PC-3 (cell line): Measurements from ENCODE around the gene USP15. TPM values are rescaled to one million over a fixed set of nuclear protein-coding genes. Genes with fewer than 3 reads are reported as not detected.

Source experiments
- ATAC-seq: fragments of 200-7000 bp; cut with Tn5 transposase; 2 replicates; pipeline ENCODE4 v1.9.1; 2020; ENCODE audit warnings: mild to moderate bottlenecking, moderate library complexity
- Bru-seq: library from RNA; stranded (reverse); fragments of 400-500 nt; gene quantifications from one replicate; lab custom pipeline; 2021; lab: Mats Ljungman, UMichigan
- BruChase-seq, 2 experiments: library from RNA; stranded (reverse); fragments of 400-500 nt; gene quantifications; one replicate each; lab custom pipeline; 2021; lab: Mats Ljungman, UMichigan
- BruUV-seq: library from RNA; stranded (reverse); fragments of 400-500 nt; replicated peaks from 2 replicates; lab custom pipeline; 2021; lab: Mats Ljungman, UMichigan
- CTCF ChIA-PET: fragments of 300-600 bp; sonication (Branson Sonifier 250); formaldehyde crosslinking; loops from one replicate; lab custom pipeline; 2022; ENCODE audit warnings: antibody characterized with exemption; lab: Charles Lee
- POLR2A ChIA-PET: fragments of 300-600 bp; sonication (Branson Sonifier 250); formaldehyde crosslinking; loops from one replicate; lab custom pipeline; 2022; ENCODE audit warnings: antibody characterized with exemption; ENCODE audit not compliant: unreplicated experiment; lab: Charles Lee
- DNase-seq: peaks from one replicate; pipeline ENCODE4 v3.0.0-alpha.2; 2015
- H2AFZ ChIP-seq: fragments of 300-600 bp; sonication (generic); 2 replicates; pipeline ENCODE4 v1.6.0; 2016; ENCODE audit warnings: antibody characterized with exemption, low read length
- H3F3A ChIP-seq: fragments of 300-600 bp; sonication (generic); one replicate; pipeline ENCODE4 v1.6.0; 2017; ENCODE audit warnings: antibody characterized with exemption, low read length, control low read depth, mild to moderate bottlenecking; ENCODE audit not compliant: unreplicated experiment
- H3K27ac ChIP-seq: fragments of 300-600 bp; sonication (generic); 2 replicates; pipeline ENCODE4 v1.5.1; 2016; ENCODE audit warnings: mild to moderate bottlenecking, low read length
- H3K27me3 ChIP-seq: fragments of 300-600 bp; sonication (generic); 2 replicates; pipeline ENCODE4 v1.6.1; 2016; ENCODE audit warnings: low read length, mixed read lengths
- H3K36me3 ChIP-seq: fragments of 300-600 bp; sonication (generic); 2 replicates; pipeline ENCODE4 v1.6.1; 2016; ENCODE audit warnings: low read depth, mixed run types, low read length, mixed read lengths
- H3K4me1 ChIP-seq: fragments of 300-600 bp; sonication (generic); 2 replicates; pipeline ENCODE4 v1.5.1; 2016; ENCODE audit warnings: low read length; ENCODE audit not compliant: insufficient read depth
- H3K4me2 ChIP-seq: fragments of 300-600 bp; sonication (generic); 2 replicates; pipeline ENCODE4 v1.6.0; 2016; ENCODE audit warnings: low read length
- H3K4me3 ChIP-seq: fragments of 300-600 bp; sonication (generic); 2 replicates; pipeline ENCODE4 v1.5.1; 2016; ENCODE audit warnings: mild to moderate bottlenecking, low read length, mixed read lengths
- H3K79me2 ChIP-seq: fragments of 300-600 bp; sonication (generic); 2 replicates; pipeline ENCODE4 v1.6.1; 2017; ENCODE audit warnings: low read length, mixed read lengths
- H3K9ac ChIP-seq: fragments of 300-600 bp; sonication (generic); 2 replicates; pipeline ENCODE4 v1.6.0; 2016; ENCODE audit warnings: mild to moderate bottlenecking, low read length
- H3K9me2 ChIP-seq: fragments of 300-600 bp; sonication (generic); replicated peaks from 2 replicates; pipeline ENCODE4 v1.6.1; 2016; ENCODE audit warnings: mixed run types, low read length, mixed read lengths
- H3K9me3 ChIP-seq: fragments of 300-600 bp; sonication (generic); 2 replicates; pipeline ENCODE4 v1.6.1; 2016; ENCODE audit warnings: low read length, mixed read lengths
- H4K20me1 ChIP-seq: fragments of 300-600 bp; sonication (generic); 2 replicates; pipeline ENCODE4 v1.6.1; 2016; ENCODE audit warnings: low read length, mixed read lengths
- EZH2 ChIP-seq: fragments of 300-600 bp; sonication (generic); IDR thresholded peaks from one replicate; pipeline ENCODE4 v1.6.1; 2017; ENCODE audit warnings: antibody characterized with exemption, mild to moderate bottlenecking, low read length; ENCODE audit not compliant: unreplicated experiment
- EZH2phosphoT487 ChIP-seq: fragments of 300-600 bp; sonication (generic); IDR thresholded peaks from 2 replicates; pipeline ENCODE4 v1.6.1; 2018; ENCODE audit warnings: mild to moderate bottlenecking, antibody characterized with exemption, low read length, borderline replicate concordance
- intact Hi-C: fragments of 100-400 bp; cut with micrococcal nuclease; formaldehyde crosslinking; loops from 2 replicates; pipeline ENCODE4 v1.9.0; 2023
- long read RNA-seq: library from polyadenylated mRNA; unstranded; transcript quantifications from one replicate; pipeline ENCODE4 v2.0.0, GENCODE V29; 2021; ENCODE audit not compliant: unreplicated experiment
- total RNA-seq: library from RNA; depleted of rRNA; stranded (reverse); fragments of >200 nt; gene quantifications from 2 replicates; pipeline ENCODE4 v1.2.3, GENCODE V29; 2014; rRNA removed
- TF ChIP-seq, protein P1 (sequence below): fragments of 300-600 bp; sonication (generic); conservative IDR thresholded peaks from 2 replicates; pipeline ENCODE4 v1.5.1; 2017; ENCODE audit warnings: antibody characterized with exemption, low read depth, mild to moderate bottlenecking, low read length

Gene USP15
- total RNA-seq = 39.3 and 46.1 TPM in 2 replicates
- percentile 89 among the genes with signal in this experiment for Bru-seq, nascent RNA
- BruChase-seq, experiment 1, labeled RNA remaining after a 6-hour chase = percentile 74 among the genes with signal in this experiment
- percentile 82 among the genes with signal in this experiment for BruChase-seq, experiment 2, labeled RNA remaining after a 2-hour chase
- long read RNA-seq, full-length matches to known transcripts = 82 of 108 reads
- long read RNA-seq, partial matches to known transcripts = 15 of 108 reads
- long read RNA-seq, other reads (novel, unspliced or antisense) = 11 of 108 reads

DNA sequence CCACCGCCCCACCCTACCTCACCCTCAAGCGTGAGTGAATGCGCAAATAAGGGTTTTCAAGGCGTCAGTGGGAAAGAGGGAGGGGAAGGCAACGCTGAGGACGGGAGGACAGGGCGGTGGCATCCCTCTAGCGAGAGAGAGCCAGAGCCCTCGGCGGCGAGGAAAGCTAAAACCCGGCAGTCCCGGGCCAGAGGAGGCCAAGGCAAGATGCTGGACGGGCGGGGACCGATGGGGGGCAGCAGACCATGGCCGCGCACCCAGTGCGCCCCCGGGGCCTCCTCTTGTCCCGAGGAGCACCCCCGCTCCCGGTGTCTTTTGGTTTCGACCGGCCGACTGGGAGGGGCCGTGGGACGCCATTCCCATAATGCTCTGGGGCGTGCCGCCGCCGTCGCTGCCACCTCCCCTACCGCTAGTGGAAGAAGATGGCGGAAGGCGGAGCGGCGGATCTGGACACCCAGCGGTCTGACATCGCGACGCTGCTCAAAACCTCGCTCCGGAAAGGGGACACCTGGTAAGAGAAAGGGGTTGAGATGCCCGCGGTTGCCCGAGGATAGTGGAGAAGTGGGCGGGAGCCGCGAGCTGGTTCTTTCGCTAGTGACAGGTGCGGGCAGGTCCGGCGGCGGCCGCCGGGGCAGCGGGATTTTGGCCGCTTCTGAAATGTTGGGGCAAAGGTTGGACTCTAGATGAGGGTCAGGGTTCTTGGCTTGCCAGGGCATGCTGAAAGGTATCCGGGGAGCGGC, at the start of gene USP15:
Gene USP15 (plus strand): TSS at position 412 of the 740 bp plus-strand sequence. CDS start 11 bp downstream, at position 423.
- Histone ChIP-seq H3K27ac (peak within 1 kb of the TSS; percentile 77), H4K20me1 (peaks cover 28% of the 10 kb centered on the region), H3K9me2 (no peaks in the 10 kb centered on the region), H3K4me1 (peaks cover 23% of the 10 kb centered on the region), H3K27me3 (no peaks in the 10 kb centered on the region), H3K4me3 (peak within 1 kb of the TSS; percentile 99), H3K9ac (peak within 1 kb of the TSS; percentile 92), H3K4me2 (peak within 1 kb of the TSS; percentile 83), H2AFZ (peak within 1 kb of the TSS; percentile 91), H3K9me3 (no peaks in the 10 kb centered on the region), H3K79me2 (peaks cover 50% of the 10 kb centered on the region), H3F3A (no peaks in the 10 kb centered on the region), H3K36me3 (no peaks in the 10 kb centered on the region)
- intact Hi-C loops = loop anchor here (2.0 to 5.0 kb wide), 3 partner anchors 52 to 175 kb away; no protein-coding TSS in a partner anchor
- POLR2A ChIA-PET = no interaction called here
- CTCF ChIA-PET = interaction anchor here (0.7 to 0.9 kb wide), 2 partner anchors 174 to 599 kb away, joined by 3 read pairs; no protein-coding TSS in a partner anchor
- ATAC-seq (peak; percentile 86), DNase-seq (peak; percentile 95)
- no peak for TF ChIP-seq EZH2
- TF ChIP-seq, protein P1, sequence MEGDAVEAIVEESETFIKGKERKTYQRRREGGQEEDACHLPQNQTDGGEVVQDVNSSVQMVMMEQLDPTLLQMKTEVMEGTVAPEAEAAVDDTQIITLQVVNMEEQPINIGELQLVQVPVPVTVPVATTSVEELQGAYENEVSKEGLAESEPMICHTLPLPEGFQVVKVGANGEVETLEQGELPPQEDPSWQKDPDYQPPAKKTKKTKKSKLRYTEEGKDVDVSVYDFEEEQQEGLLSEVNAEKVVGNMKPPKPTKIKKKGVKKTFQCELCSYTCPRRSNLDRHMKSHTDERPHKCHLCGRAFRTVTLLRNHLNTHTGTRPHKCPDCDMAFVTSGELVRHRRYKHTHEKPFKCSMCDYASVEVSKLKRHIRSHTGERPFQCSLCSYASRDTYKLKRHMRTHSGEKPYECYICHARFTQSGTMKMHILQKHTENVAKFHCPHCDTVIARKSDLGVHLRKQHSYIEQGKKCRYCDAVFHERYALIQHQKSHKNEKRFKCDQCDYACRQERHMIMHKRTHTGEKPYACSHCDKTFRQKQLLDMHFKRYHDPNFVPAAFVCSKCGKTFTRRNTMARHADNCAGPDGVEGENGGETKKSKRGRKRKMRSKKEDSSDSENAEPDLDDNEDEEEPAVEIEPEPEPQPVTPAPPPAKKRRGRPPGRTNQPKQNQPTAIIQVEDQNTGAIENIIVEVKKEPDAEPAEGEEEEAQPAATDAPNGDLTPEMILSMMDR = peak; percentile 64
- TF ChIP-seq EZH2phosphoT487 = no peak
- no TSS peak for BruUV-seq

DNA sequence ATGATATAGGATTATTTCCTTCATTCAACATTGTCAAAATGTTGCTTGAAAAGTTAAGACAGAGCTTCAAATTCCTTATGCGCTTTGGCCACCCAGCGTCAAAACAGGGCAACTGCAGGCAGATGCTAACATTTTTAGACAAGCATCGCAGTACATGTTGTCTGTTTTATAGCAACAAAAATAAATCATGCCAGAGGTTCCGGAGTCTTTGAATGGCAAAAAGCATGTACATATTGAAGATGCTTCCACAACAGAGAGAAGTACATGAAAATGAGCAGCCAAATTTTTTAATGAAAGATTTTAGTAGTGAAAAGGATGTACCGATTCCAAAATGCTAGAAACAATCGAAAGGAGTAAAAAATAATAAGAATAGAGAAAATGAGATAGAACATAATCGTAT, 49.8 kb upstream of the USP15 start:
- H3K27me3 ChIP-seq = peaks cover 6% of the 10 kb centered on the region
- H3K9me2 ChIP-seq = no peaks in the 10 kb centered on the region
- ATAC-seq (peak; percentile 53), DNase-seq (peak; percentile 69)
- H2AFZ ChIP-seq = 0 out of 2 replicates have a peak overlapping the region, but pooled peaks have one; percentile 4
- CTCF ChIA-PET = interaction anchor here (0.6 to 0.8 kb wide), 3 partner anchors 17 to 783 kb away, joined by 3 read pairs; no protein-coding TSS in a partner anchor
- no peaks in the 10 kb centered on the region for H3K9me3 ChIP-seq
- TF ChIP-seq, protein P1 = peak; percentile 85
- TF ChIP-seq EZH2phosphoT487 (no peak), EZH2 (no peak)
- no peak overlapping the region for H3K4me3 ChIP-seq
- intact Hi-C loops = no loop called here
- POLR2A ChIA-PET = no interaction called here
- H3K4me2 ChIP-seq = peak overlapping the region; percentile 12
- H3K79me2 ChIP-seq = no peaks in the 10 kb centered on the region
- BruUV-seq = no TSS peak
- no peaks in the 10 kb centered on the region for H3K4me1 ChIP-seq
- H3K27ac ChIP-seq = no peak overlapping the region
- H3F3A ChIP-seq = no peaks in the 10 kb centered on the region
- no peak overlapping the region for H3K9ac ChIP-seq
- H4K20me1 ChIP-seq = no peaks in the 10 kb centered on the region
- H3K36me3 ChIP-seq = no peaks in the 10 kb centered on the region
